ENCODE results near the gene HMSD. TPM values are rescaled to one million over a fixed set of nuclear protein-coding genes. Genes with fewer than 3 reads are reported as not detected.
A peak's percentile ranks its signal among the peaks of the same experiment; 100 is the strongest.

HMSD gene
- total RNA-seq, 1 experiment from 2014 or later: not detected

- Mint-ChIP-seq H3K27me3 (ENCODE audit: insufficient read depth, unreplicated experiment) (no peaks in the 10 kb centered on the region), H3K27ac (ENCODE audit: low read depth, unreplicated experiment) (no peak overlapping the region), H3K36me3 (ENCODE audit: insufficient read depth, unreplicated experiment) (no peaks in the 10 kb centered on the region), H3K9me3 (ENCODE audit: unreplicated experiment) (no peaks in the 10 kb centered on the region), H3K4me1 (ENCODE audit: insufficient read depth, unreplicated experiment) (peaks cover 23% of the 10 kb centered on the region), H3K4me3 (ENCODE audit: unreplicated experiment) (no peak overlapping the region)
- no TSS peak for BruUV-seq (replicated peaks)
- no peak for TF ChIP-seq CTCF (IDR thresholded peaks at IDR 0.05; ENCODE audit: unreplicated experiment)
- intact Hi-C loops (cut with micrococcal nuclease): no loop called here
- CTCF ChIA-PET: interaction anchor here (0.6 to 4.7 kb wide), 8 partner anchors 11 to 451 kb away, joined by 3 to 77 read pairs (median 6); no protein-coding TSS in a partner anchor
- DNase-seq (ENCODE audit: unreplicated experiment): no peak
- POLR2A ChIA-PET: interaction anchor here (0.6 to 3.7 kb wide), 3 partner anchors 10 to 372 kb away, joined by 3 to 30 read pairs (median 3); no protein-coding TSS in a partner anchor
Observed at GRCh38 chr18:63964908-63965307, 15.8 kb downstream of the HMSD start.

- intact Hi-C loops (cut with micrococcal nuclease): no loop called here
- no peaks in the 10 kb centered on the region for H3K27me3 Mint-ChIP-seq (ENCODE audit: insufficient read depth, unreplicated experiment)
- TF ChIP-seq CTCF (IDR thresholded peaks at IDR 0.05; ENCODE audit: unreplicated experiment): no peak
- H3K27ac Mint-ChIP-seq (ENCODE audit: low read depth, unreplicated experiment): no peak overlapping the region
- no peak for DNase-seq (ENCODE audit: unreplicated experiment)
- CTCF ChIA-PET: interaction anchor here (3.1 kb wide), 1 partner anchor 14 kb away, joined by 11 read pairs; no protein-coding TSS in a partner anchor
- no peak overlapping the region for H3K4me3 Mint-ChIP-seq (ENCODE audit: unreplicated experiment)
- POLR2A ChIA-PET: no interaction called here
- H3K36me3 Mint-ChIP-seq (ENCODE audit: insufficient read depth, unreplicated experiment): peaks cover 7% of the 10 kb centered on the region
- peaks cover 25% of the 10 kb centered on the region for H3K4me1 Mint-ChIP-seq (ENCODE audit: insufficient read depth, unreplicated experiment)
- H3K9me3 Mint-ChIP-seq (ENCODE audit: unreplicated experiment): no peaks in the 10 kb centered on the region
- no TSS peak for BruUV-seq (replicated peaks)
Observed at GRCh38 chr18:63965716-63966330, 16.7 kb downstream of the HMSD start.

GRCh38 chr18:63969942-63970808 lies 21.1 kb downstream of the HMSD start, which contains the start of gene SERPINB8:
Gene SERPINB8, plus strand, starts transcription at chr18:63970081. Its CDS starts 8,228 bp downstream, at chr18:63978309.
- CTCF ChIA-PET: interaction anchor here (1.9 kb wide), 1 partner anchor 34 kb away, joined by 4 read pairs; no protein-coding TSS in a partner anchor
- peaks cover 35% of the 10 kb centered on the region for H3K4me1 Mint-ChIP-seq (ENCODE audit: insufficient read depth, unreplicated experiment)

More at GRCh38 chr18:63969942-63970808, 21.1 kb downstream of the HMSD start, which contains the start of gene SERPINB8:
- intact Hi-C loops (cut with micrococcal nuclease): no loop called here
- H3K36me3 Mint-ChIP-seq (ENCODE audit: insufficient read depth, unreplicated experiment): peaks cover 12% of the 10 kb centered on the region
- no TSS peak for BruUV-seq (replicated peaks)
- no peak for TF ChIP-seq CTCF (IDR thresholded peaks at IDR 0.05; ENCODE audit: unreplicated experiment)
- DNase-seq (ENCODE audit: unreplicated experiment): peak; percentile 95
- H3K27ac Mint-ChIP-seq (ENCODE audit: low read depth, unreplicated experiment): peak within 1 kb of the TSS; percentile 100
- no peaks in the 10 kb centered on the region for H3K9me3 Mint-ChIP-seq (ENCODE audit: unreplicated experiment)
- H3K4me3 Mint-ChIP-seq (ENCODE audit: unreplicated experiment): peak within 1 kb of the TSS; percentile 90
- POLR2A ChIA-PET: interaction anchor here (0.5 to 1.3 kb wide), 17 partner anchors 8 to 1330 kb away, joined by 3 to 9 read pairs (median 4); no protein-coding TSS in a partner anchor
- H3K27me3 Mint-ChIP-seq (ENCODE audit: insufficient read depth, unreplicated experiment): no peaks in the 10 kb centered on the region

Data from MCF 10A (cell line).